IPS-11a (cell line): ENCODE results near the gene RBP4.

Experiments used
- H3K4me3 ChIP-seq: one replicate; pipeline ENCODE4 v1.5.1; 2013; ENCODE audit warnings: low read depth, low read length, control low read depth

RBP4 gene

GRCh38 chr10:93597075-93597599 lies 3.9 kb downstream of the RBP4 start:
- H3K4me3 ChIP-seq = no peak overlapping the region

GRCh38 chr10:93596539-93596938 lies 4.5 kb downstream of the RBP4 start:
- no peak overlapping the region for H3K4me3 ChIP-seq

GRCh38 chr10:93595378-93596161 lies 5.5 kb downstream of the RBP4 start:
- no peak overlapping the region for H3K4me3 ChIP-seq

GRCh38 chr10:93594518-93594917 lies 6.5 kb downstream of the RBP4 start:
- no peak overlapping the region for H3K4me3 ChIP-seq

DNA sequence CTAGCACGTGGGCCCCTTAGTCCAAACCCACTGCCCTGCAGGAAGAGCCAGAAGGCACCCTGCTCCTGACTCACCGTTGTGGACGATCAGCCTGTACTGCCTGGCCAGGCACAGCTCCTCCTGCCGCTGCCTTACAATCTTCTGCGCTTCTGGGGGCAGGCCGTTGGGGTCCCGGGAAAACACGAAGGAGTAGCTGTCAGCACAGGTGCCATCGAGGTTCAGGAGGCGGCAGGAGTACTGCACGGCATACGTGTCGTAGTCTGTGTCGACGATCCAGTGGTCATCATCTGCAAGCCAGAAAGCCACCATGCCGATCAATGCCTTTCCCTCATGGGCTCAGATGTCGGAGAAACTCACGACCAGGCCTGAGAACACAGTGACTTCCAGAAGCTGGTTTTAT lies 7.3 kb downstream of the RBP4 start:
- no peak overlapping the region for H3K4me3 ChIP-seq

DNA sequence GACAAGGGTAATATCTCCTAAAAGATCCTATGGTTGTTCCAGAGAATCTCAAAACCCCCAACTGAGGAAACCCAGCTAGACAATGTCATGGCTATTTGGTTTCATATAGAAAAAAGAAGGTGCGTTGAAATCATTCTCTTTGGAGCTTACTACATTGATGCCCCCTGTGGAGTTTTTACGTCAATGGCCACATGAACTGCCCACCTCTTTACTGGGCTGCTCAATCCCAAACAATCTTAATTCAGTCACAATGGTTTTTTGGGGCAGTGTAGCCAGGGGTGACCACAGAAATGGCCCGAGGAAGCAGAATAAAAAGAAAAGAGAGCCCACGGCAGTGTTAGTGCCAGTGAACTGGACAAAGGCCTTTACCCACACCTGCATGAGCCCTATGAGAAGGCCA lies 7.8 kb downstream of the RBP4 start:
- H3K4me3 ChIP-seq = no peak overlapping the region

DNA sequence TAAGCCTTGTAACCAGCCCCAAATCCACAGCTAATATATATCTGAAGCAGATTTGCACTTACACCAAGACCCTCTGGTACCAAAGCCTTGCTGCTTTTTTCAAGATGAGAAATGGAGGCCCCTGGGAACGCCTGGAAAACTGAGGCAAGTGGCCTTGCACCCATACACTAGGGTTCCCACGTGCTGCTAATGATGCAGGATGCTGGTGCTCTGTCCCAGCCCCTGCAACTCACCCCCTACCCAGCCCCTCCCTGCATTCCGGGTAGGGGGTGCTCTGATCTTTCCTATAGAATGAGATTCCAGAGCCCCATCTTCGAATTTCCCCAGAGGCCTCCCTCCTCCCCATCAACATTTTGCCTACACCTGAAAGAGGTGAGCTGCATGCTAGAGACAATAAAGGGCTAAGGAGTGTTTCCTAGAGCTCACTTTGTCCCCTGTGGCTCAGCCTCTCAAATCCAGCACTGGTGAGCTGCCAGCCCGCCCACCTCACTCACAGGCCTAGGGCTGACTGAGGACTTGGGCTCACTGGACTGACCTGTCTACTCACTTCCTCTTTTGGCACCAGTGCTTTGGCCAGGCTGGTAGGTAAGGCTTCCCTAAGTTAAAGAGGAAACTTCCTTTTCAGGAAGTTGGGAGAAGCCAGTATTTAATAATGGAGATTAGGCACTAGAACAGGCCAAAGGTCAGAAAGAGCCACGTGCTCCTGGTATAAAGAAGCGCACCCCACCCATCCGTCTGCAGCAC lies 9.8 kb downstream of the RBP4 start:
- H3K4me3 ChIP-seq = no peak overlapping the region

DNA sequence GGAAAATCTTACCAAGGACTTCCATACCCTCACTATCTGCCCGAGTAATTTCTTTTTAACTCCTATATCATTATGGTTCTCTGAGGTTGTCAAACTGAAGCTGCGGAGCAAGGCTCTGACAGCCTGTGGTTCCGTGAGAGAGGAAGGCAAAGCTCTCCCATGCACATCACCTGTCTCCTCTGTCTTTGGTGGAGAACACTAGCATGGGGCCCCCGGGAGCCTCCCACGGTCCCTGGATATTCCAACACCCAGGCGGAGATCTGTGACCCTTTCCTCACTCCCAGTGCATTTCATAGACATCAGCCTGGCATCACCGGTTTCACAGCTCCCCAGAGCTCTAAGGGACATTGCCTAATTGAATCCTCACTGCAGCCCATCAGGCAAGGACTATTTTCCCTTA lies 10.4 kb downstream of the RBP4 start:
- no peak overlapping the region for H3K4me3 ChIP-seq

GRCh38 chr10:93589648-93590562 lies 11.1 kb downstream of the RBP4 start:
- no peak overlapping the region for H3K4me3 ChIP-seq

DNA sequence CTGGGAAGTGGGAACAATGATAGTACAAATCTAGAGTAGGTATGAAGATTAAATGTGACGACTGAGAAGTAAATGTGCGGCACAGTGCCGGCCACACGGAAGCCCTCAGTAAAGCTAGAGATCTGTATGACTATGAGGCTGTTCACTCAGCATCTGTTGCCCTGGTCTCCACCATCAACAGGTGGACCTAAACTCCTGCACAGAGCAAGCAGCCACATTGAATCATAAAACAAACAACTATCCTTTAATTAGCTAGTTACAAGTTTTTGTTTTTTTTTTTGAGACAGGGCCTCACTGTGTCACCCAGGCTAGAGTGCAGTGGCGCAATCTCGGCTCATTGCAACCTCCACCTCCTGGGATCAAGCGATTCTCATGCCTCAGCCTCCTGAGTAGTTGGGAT lies 16.6 kb downstream of the RBP4 start:
- H3K4me3 ChIP-seq = no peak overlapping the region

- no peak overlapping the region for H3K4me3 ChIP-seq
Measured at GRCh38 chr10:93580828-93581227, 20.2 kb downstream of the RBP4 start.

DNA sequence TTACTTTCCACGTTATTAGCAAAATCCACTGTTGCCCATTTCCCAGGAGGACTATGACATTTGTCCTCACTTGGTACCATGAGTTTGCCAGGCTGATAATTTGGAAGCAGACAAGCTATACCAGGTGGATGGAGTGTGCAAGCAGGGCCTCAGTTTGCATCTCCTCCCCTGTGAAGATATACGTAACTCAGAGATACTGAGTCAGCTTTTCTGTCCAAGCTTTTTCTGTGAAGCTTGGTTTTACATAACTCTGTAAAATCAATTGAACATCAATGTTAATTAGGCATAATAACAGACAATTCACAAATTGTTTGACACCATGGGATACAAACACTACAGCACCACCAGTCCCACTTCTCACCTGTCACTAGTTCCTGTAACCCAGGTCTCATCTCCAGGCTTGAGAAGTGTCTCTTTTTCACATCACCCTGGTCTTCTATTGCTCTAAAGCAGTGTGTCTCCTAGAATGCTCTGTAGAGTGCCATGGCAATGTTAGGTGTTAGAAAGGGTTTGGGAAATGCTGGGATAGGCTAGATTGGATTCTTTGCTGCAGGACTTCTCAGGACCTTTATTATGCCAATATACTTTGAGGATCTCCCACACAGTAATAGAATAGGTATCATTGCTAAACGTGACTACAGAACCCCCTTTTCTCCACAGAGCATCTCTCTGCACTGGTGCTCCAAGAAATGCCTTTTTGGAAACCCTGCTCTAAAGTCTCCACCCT lies 20.9 kb downstream of the RBP4 start:
- no peak overlapping the region for H3K4me3 ChIP-seq

- no peak overlapping the region for H3K4me3 ChIP-seq
Measured at GRCh38 chr10:93579089-93579488, 21.9 kb downstream of the RBP4 start.

GRCh38 chr10:93577565-93577964 lies 23.5 kb downstream of the RBP4 start:
- H3K4me3 ChIP-seq = no peak overlapping the region

DNA sequence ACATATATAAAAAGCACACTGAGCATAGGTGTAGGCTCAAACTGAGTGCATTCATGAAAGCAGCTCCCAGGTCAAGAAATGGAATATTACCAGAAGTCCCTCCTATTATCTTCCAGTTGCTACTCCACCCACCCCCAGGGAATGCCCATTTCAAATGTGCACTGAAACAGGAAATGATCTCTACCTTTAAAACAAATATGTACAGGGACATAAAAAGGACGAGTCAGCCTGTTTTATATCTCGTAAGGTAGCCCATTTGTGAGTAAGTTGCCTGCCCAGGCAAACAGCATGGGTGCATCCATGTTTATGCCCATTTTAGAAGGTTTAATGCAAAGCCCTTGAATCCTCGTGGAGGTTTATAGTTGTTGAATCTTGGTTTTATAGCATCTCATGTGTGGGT lies 24.1 kb downstream of the RBP4 start:
- H3K4me3 ChIP-seq = no peak overlapping the region

DNA sequence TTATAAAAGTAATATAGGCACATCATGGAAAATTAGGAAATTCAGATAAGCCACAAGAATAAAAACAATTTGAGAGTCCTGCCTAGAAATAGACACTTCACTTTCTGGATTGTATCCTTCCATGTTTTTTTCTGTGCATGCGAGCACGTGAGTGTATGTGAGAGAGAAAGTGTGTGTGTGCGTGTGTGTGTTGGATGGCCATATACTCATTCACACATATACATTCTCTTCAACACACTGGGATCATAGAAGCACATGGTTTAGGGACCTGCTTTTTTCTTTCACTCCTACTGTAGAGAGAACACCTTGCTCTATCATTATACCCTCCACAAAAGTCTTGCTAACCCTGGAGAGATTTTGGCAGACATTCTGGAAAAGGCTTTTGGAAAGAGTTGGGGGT lies 27.1 kb downstream of the RBP4 start:
- H3K4me3 ChIP-seq = no peak overlapping the region

- H3K4me3 ChIP-seq = no peak overlapping the region
Measured at GRCh38 chr10:93573051-93573909, 27.8 kb downstream of the RBP4 start.

GRCh38 chr10:93572606-93573005 lies 28.4 kb downstream of the RBP4 start:
- H3K4me3 ChIP-seq = no peak overlapping the region

GRCh38 chr10:93570383-93570782 lies 30.7 kb downstream of the RBP4 start:
- H3K4me3 ChIP-seq = no peak overlapping the region

GRCh38 chr10:93568105-93568390 lies 33.0 kb downstream of the RBP4 start:
- H3K4me3 ChIP-seq = no peak overlapping the region
